GM04504 (cell line): Measurements from ENCODE around the gene DNAJC30.

Experiments used
- DNase-seq: peaks from one replicate; pipeline ENCODE4 v3.0.0-alpha.2; 2012; ENCODE audit warnings: low read depth

The DNAJC30 gene

GRCh38 chr7:73707045-73707631 is 23.9 kb upstream of the DNAJC30 start:
- no peak for DNase-seq

GRCh38 chr7:73706126-73707044 is 23.1 kb upstream of the DNAJC30 start:
- DNase-seq = no peak

DNA sequence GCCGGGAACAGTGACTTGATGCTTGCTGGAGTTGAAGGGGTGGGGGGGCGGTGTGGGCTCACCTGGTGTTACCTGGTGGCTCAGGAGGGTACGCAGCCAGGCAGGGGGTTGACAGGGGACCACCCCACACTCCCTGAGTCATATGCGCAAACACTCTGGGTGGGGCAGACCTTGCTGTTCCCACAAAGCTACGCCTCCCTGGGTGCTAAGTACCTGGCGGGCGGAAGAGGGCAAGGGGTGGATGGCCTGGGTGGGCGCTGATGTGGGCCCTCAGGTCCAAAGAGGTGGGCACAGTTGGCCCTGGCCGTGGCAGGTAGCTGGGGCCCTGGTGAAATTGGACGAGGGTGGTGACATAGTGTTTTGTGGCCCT is 22.3 kb upstream of the DNAJC30 start:
- no peak for DNase-seq

DNA sequence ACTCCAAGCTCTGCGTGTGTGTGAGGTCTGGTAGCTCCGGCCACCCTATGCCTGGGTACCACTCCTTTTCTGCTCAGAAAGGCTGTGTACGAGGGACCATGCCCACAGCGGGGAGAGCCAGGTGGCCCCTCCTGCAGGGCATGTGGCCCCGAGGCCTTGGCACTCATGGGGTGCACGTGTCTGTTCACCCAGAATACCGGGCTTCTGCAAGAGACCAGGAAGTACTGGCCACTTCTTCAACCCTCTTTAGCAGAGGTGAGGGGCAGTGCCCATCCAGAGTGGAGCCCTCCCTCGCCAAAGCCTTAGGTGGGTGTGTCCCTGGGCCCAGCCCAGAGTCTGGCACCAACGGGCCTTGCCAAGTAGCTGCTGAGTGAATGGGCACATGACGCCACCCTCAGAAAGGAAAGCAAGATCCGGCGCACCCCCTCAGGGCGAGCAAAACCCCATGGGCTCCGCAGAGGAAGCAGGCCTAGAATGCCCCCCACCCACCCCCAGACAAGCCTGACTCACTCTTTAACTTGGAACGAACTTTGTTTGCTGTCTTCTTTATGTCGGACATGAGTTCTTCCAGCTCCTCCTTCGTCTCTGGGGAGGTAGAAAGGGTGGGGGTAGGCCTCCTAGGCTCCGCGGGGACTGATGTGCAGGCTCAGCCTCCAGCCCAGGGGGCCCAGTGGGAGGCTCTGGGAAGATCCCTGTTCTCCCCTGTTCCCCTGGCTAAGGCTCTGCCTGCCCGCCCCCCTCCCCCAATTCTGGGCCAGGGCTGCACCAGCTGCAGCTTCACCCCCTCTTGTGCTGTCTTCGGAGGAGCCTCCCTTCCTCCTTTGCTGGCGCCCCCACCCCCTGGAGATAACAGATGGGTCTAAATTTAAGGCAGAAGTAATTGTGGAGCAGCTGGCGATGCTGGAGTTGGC is 21.6 kb upstream of the DNAJC30 start:
- no peak for DNase-seq

GRCh38 chr7:73703757-73704639 is 20.7 kb upstream of the DNAJC30 start:
- DNase-seq = no peak

DNA sequence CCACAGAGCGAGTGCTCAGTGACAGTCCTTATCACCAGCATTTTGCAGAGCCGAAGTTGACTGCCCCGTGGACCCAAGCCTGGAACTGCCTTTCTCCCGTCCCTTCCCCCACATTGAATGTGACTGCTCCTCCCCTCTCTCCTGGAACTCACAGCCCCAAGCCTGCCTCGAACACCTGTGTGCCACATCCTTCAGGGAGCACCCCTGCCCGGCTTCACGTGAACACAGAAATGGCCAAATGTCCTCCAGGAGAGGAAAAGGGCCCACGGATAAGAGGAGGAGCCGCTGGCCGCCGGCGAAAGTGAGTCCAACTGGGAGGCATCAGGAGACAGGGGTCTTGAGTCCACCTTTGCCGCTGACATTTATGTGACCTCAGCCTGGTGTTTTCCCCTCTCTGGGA is 20.0 kb upstream of the DNAJC30 start:
- no peak for DNase-seq

- no peak for DNase-seq
Measured at GRCh38 chr7:73702665-73703064, 19.4 kb upstream of the DNAJC30 start.

DNA sequence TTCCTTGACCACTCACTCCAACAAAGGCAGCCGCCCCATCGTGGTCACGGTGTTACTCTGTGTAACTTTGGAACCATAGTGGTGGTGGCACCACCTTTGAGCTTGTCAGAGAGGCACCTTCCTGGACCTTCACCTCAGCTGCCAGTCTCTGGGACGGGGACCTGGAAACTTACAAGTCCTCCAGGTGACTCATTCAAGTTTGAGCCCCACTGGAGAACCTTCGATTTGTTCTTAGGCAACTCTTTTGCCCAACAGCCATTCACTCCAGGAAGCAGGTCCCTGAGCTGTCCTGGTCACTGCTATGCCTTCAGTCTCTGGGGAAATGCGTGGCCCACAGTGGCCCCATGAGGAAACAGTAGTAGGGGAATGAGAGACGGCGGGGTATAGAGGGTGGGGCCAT is 19.0 kb upstream of the DNAJC30 start:
- DNase-seq = no peak

- no peak for DNase-seq
Measured at GRCh38 chr7:73701357-73701995, 18.2 kb upstream of the DNAJC30 start.

- DNase-seq = no peak
Measured at GRCh38 chr7:73700581-73701134, 17.4 kb upstream of the DNAJC30 start.

- no peak for DNase-seq
Measured at GRCh38 chr7:73700069-73700423, 16.8 kb upstream of the DNAJC30 start.

DNA sequence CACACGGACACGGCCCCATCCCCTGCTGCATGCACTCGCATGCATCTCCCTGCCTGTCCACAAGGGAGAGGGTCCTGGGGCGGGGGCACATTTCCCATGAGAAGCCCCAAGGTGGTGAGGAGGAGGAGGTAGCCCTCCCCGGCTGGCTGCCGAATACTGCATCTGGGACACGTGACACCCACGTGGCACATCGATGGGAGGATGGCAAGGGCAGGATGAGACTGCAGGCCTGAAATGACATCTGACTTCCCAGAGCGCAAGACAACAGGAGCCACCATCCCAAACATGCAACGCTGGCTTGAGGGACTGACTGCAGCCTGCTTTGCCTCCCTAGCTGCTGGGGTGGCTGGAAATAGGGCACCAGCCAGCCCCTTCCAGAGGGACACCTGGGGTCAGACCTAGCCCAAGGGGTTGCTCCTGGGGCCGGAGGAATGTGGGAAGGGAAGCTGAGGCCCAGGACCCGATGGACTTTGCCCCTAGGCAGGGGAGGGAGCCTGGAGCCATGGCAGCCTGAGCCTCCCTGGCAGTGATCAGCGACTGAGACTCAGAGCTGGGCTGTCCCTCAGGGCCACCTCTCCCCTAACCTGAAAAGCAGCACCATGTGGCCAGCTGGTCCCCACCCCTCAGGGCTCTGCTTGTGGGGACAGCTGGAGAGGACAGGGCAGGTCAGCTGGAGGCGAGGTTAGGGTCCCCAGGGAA is 16.3 kb upstream of the DNAJC30 start:
- DNase-seq = no peak

DNA sequence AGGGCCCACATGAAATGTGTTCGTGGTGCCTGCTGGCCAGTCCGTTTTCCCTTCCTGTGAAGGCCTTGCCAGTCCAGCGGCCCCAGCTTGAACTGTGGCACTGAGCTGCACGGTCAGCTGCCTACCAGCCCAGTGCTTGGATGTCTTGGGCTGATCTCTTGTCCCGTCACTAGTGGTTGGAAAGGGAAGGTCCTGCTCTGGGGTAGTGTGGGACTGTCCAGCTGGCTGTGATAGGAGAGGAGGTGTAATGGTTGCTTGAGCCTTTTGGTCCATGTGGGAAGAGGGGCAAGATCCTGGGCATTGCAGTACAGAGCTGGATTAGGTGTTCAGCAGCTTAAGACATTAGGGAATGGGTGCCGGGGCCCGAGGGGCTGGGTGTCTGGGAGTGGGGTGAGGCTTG is 15.2 kb upstream of the DNAJC30 start:
- DNase-seq = no peak

DNA sequence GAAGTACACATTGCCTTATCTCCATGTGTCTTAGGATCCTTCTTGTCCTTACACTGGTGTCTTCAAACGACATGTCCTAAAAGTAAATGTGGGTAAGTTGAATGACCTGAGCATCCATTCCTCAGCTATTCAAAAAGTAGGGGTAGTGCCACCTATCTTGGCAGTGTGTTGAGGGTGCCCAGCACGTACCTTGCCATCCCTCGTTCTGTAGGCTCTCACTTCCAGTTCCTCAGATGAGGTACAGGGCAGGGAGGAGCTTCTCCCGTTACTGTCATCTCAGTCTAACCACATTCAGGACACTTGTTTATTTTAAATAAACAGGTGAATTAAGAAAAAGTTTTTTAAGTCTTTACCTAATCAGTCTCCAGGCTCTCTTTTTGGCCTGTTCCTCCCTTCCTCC is 13.1 kb upstream of the DNAJC30 start:
- no peak for DNase-seq

GRCh38 chr7:73690646-73691045 is 7.4 kb upstream of the DNAJC30 start:
- no peak for DNase-seq

GRCh38 chr7:73688288-73688687 is 5.0 kb upstream of the DNAJC30 start:
- no peak for DNase-seq

- DNase-seq = no peak
Measured at GRCh38 chr7:73685311-73685710, 2.1 kb upstream of the DNAJC30 start.

DNA sequence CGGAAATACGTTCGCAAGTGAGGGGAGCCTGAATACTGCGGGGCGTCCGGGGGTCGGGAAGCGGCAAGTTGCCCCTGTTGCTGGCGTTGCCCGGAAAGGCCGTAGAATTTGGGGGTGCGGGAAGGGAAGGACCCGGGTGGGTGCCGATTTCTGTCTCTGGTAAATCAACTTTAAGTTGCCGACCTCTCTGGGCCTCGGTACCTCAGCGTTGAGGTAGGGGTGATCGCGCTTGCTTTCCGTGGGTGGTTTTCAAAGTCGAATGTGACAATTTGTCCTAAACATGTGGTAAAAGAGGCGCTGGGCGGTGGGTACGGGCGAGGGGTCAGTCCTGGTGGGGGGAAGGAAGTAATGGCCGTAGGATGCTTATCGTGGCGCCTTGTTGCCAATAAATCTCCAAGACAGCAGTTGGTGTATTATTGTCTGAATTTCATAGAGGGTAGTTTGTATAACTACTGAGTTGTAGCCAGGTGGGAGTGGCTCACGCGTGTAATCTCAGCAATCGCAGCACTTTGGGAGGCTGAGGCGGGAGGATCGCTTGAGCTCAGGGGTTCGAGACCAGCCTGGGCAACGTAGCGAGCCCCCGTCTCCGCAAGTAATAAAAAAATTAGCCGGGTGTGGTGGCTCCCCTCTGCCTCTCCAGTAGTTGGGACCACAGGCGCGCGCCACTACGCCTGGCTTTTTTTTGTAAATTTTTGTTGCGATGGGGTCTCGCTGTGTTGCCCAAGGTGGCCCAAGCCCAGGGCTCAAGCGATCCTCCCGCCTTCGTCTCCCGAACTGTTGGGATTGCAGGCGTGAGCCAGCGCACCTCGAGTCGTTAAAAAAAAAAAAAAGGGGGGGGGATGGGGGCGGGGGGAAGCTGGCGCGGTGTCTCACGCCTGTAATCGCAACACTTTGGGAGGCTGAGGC is 788 bp upstream of the DNAJC30 start:
- no peak for DNase-seq

DNA sequence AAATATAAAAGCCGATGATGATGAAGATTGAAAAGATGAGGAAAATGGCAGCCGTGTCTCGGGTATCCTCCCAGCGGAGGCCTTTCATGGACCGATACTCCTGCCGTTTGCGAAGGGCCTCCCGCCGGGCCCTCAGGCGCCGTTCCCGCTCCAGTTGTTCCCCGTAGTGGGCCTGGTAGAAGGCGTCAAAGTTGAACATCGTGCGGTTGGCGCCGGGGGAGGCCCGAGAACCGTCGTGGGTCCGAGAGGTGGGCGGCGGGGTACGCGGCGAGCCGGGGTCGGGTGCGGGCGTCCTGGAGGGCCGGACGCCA is 553 bp downstream of the DNAJC30 start:
- no peak for DNase-seq
